ENCODE measurements around the gene MEG3. TPM values are rescaled to one million over a fixed set of nuclear protein-coding genes. Genes with fewer than 3 reads are reported as not detected.

The MEG3 gene
- total and polyA plus RNA-seq, 2 of the 4 experiments (the other 2 are of a cell fraction): 31.5 to 556 TPM

DNA sequence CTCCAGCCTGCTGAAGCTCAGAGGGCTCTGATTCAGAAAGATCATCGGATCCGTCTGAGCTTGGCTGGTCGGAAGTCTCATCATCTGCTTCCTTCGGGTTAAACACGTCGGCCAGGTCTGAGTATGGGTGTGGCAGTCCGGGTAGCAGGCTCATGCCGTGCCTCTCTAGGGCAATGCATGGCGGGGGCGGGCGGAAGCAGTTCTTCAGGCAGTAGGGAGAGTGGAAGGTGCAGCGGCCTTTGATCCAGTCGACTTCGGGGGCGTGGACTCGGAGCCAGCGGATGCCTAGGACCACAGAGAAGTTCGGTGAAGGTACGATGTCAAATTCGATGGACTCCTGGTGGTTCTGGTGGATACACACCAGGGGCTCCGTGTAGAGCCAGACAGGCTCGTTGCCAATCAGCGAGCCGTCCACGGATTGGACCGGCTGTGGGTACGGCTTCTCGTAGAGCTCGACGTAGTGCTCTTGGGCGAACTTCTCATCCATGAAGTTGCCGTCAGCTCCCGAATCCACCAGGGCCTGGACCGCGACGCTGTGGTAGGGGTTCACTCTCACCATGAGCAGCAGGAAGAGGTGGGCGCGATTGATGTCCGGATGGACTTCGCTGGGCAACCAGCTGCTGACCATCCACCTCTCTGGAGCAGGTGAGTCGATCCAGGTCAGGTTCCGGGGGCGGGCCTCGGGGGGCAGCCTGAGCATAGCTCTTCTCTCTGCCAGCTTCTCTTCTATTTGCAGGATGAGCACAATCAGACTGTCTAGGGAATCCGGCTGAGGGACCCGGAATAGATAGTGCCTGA is 57.3 kb downstream of the MEG3 start:
- in situ Hi-C loops (cut with MboI; ENCODE audit: low sequenced_read_pairs): no loop called here
- Histone ChIP-seq H3K9me3 (ENCODE audit: control insufficient read depth, insufficient read depth, low read length) (peaks cover 3% of the 10 kb centered on the region; the same call in 1 of the 2 replicates), H3K9me1 (ENCODE audit: insufficient read depth, low read length) (no peaks in the 10 kb centered on the region), H3K79me1 (ENCODE audit: low read depth in 1 of 2, low read length in 2 of 2) (peaks cover 7 to 42% of the 10 kb centered on the region in 2 experiments), H3K36me3 (ENCODE audit: control insufficient read depth, insufficient read depth, low read length) (peaks cover 68% of the 10 kb centered on the region), H4K8ac (ENCODE audit: low read depth in 2 of 2, low read length in 2 of 2) (no peak overlapping the region), H4K5ac (ENCODE audit: low read depth, low read length) (no peak overlapping the region), H3K18ac (ENCODE audit: low read depth, low read length) (no peak overlapping the region), H3K9ac (ENCODE audit: low read depth, low read length) (no peak overlapping the region), H2BK5ac (ENCODE audit: low read depth, low read length, poor library complexity, severe bottlenecking) (no peak overlapping the region), H3K27ac (ENCODE audit: insufficient read depth, low read length) (no peak overlapping the region), H4K91ac (ENCODE audit: insufficient read depth, low read depth, low read length) (no peak overlapping the region), H4K20me1 (ENCODE audit: insufficient read depth, low read length) (peaks cover 59% of the 10 kb centered on the region), H2AK5ac (ENCODE audit: low read depth, low read length) (no peak overlapping the region), H3K4me3 (ENCODE audit: insufficient read depth, low read depth, low read length) (no peak overlapping the region), H3K14ac (replicated peaks; ENCODE audit: low read depth, low read length) (no peak overlapping the region), H2AK9ac (replicated peaks; ENCODE audit: low read depth, low read length, poor library complexity) (no peak overlapping the region), H2BK120ac (ENCODE audit: low read depth, low read length) (no peak overlapping the region), H3K56ac (ENCODE audit: extremely low read depth, insufficient read depth, low read length) (no peak overlapping the region), H2BK15ac (ENCODE audit: low read depth, low read length) (no peak overlapping the region), H3K4me2 (ENCODE audit: low read depth, low read length) (no peak overlapping the region), H2AFZ (replicated peaks; ENCODE audit: low read length, poor library complexity) (no peak overlapping the region), H3K27me3 (ENCODE audit: control insufficient read depth, insufficient read depth, low read length) (no peaks in the 10 kb centered on the region), H3K4me1 (ENCODE audit: control insufficient read depth, insufficient read depth, low read length) (peaks cover 4% of the 10 kb centered on the region), H3K23ac (ENCODE audit: low read depth, low read length) (no peak overlapping the region), H2BK20ac (ENCODE audit: low read depth, low read length) (no peak overlapping the region), H3K4ac (ENCODE audit: low read depth, low read length) (no peak overlapping the region)
- TF ChIP-seq CHD1 (IDR thresholded peaks at IDR 0.05; ENCODE audit: low read depth, low read length) (no peak), BHLHE40 (IDR thresholded peaks at IDR 0.05; ENCODE audit: low read depth, low read length) (no peak), SMC3 (IDR thresholded peaks at IDR 0.05; ENCODE audit: low read depth, low read length) (no peak), MAFK (IDR thresholded peaks at IDR 0.05; ENCODE audit: low read depth, low read length) (no peak), POLR2A (IDR thresholded peaks at IDR 0.05; ENCODE audit: low read depth, low read length) (no peak), MAZ (IDR thresholded peaks at IDR 0.05; ENCODE audit: borderline replicate concordance, low read depth, low read length) (no peak), RFX5 (IDR thresholded peaks at IDR 0.05; ENCODE audit: low read depth, low read length) (no peak), NFE2L2 (IDR thresholded peaks at IDR 0.05; ENCODE audit: low read depth, low read length) (no peak), RAD21 (IDR thresholded peaks at IDR 0.05; ENCODE audit: low read length) (no peak), USF2 (IDR thresholded peaks at IDR 0.05; ENCODE audit: low read depth, low read length) (no peak), MXI1 (IDR thresholded peaks at IDR 0.05; ENCODE audit: borderline replicate concordance, low read depth, low read length) (no peak), RCOR1 (IDR thresholded peaks at IDR 0.05; ENCODE audit: insufficient replicate concordance, low read length) (no peak), FOS (IDR thresholded peaks at IDR 0.05; ENCODE audit: low read depth, low read length) (no peak), CEBPB (IDR thresholded peaks at IDR 0.05; ENCODE audit: low read depth, low read length) (no peak)
- TF ChIP-seq, protein P1, sequence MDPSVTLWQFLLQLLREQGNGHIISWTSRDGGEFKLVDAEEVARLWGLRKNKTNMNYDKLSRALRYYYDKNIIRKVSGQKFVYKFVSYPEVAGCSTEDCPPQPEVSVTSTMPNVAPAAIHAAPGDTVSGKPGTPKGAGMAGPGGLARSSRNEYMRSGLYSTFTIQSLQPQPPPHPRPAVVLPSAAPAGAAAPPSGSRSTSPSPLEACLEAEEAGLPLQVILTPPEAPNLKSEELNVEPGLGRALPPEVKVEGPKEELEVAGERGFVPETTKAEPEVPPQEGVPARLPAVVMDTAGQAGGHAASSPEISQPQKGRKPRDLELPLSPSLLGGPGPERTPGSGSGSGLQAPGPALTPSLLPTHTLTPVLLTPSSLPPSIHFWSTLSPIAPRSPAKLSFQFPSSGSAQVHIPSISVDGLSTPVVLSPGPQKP (IDR thresholded peaks at IDR 0.05; ENCODE audit: borderline replicate concordance, low read depth, low read length): no peak
- TF ChIP-seq, protein P2, sequence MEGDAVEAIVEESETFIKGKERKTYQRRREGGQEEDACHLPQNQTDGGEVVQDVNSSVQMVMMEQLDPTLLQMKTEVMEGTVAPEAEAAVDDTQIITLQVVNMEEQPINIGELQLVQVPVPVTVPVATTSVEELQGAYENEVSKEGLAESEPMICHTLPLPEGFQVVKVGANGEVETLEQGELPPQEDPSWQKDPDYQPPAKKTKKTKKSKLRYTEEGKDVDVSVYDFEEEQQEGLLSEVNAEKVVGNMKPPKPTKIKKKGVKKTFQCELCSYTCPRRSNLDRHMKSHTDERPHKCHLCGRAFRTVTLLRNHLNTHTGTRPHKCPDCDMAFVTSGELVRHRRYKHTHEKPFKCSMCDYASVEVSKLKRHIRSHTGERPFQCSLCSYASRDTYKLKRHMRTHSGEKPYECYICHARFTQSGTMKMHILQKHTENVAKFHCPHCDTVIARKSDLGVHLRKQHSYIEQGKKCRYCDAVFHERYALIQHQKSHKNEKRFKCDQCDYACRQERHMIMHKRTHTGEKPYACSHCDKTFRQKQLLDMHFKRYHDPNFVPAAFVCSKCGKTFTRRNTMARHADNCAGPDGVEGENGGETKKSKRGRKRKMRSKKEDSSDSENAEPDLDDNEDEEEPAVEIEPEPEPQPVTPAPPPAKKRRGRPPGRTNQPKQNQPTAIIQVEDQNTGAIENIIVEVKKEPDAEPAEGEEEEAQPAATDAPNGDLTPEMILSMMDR (conservative IDR thresholded peaks at IDR 0.05; ENCODE audit: low read depth, low read length): no peak
- ChIA-PET CTCF (no interaction called here), POLR2A (ENCODE audit: unreplicated experiment) (no interaction called here)
- WGBS, 2 experiments (ENCODE audit: extremely low coverage in 2 of 2, insufficient read length in 1 of 2): 93% methylated on average over 31 of the region's 46 CpGs; no CpG with 5 or more reads in 1 of the 2 experiments
- ATAC-seq (ENCODE audit: low read depth) (no peak), DNase-seq (no peak)
- BruUV-seq (replicated peaks): no TSS peak
- intact Hi-C loops (cut with micrococcal nuclease): no loop called here
- dilution Hi-C loops (cut with HindIII; ENCODE audit: low sequenced_read_pairs, unreplicated experiment): no loop called here
